ENCODE results near the gene IGF2R. TPM values are rescaled to one million over a fixed set of nuclear protein-coding genes. Genes with fewer than 3 reads are reported as not detected.

Gene IGF2R
- total and polyA plus RNA-seq, 8 donors, result 56.5 to 153 (median 60.4) TPM

DNA sequence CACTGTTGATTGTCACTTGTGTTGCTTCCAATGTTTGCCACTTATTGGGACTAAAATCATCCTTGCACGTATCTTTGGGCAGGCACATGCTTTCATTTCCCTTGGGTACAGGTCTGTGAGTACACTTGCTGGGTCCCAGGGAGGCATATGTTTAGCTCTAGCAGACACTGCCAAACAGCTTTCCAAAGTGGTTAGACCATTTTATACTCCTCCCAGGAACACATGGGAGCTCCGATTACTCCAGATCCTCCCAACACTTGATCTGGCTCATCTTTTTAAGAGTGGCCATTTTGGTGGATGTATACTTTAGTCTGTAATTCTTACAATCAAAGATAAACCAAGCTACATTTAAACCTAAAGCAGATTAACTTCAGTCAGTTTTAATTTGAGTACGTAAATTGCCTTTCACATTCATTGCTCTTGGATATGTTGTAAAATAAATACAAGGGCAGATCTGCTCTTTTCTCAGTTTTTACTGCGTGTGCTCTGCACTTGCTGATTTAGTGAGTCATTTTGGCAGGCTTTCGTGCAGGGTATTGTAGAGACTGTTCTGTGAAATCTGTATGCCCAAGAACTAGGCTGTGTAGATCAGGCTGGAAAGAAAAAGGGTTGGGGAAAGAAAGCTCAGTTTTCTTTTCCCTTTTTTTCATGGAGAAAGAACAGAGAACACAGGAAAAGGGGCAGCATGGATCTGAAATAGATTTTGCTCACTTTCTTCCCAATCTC lies 172.3 kb downstream of the IGF2R start:
- H3K36me3 ChIP-seq, result no peaks in the 10 kb centered on the region
- no peak overlapping the region for H3K4me3 ChIP-seq
- TF ChIP-seq, protein P1, sequence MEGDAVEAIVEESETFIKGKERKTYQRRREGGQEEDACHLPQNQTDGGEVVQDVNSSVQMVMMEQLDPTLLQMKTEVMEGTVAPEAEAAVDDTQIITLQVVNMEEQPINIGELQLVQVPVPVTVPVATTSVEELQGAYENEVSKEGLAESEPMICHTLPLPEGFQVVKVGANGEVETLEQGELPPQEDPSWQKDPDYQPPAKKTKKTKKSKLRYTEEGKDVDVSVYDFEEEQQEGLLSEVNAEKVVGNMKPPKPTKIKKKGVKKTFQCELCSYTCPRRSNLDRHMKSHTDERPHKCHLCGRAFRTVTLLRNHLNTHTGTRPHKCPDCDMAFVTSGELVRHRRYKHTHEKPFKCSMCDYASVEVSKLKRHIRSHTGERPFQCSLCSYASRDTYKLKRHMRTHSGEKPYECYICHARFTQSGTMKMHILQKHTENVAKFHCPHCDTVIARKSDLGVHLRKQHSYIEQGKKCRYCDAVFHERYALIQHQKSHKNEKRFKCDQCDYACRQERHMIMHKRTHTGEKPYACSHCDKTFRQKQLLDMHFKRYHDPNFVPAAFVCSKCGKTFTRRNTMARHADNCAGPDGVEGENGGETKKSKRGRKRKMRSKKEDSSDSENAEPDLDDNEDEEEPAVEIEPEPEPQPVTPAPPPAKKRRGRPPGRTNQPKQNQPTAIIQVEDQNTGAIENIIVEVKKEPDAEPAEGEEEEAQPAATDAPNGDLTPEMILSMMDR (IDR thresholded peaks at IDR 0.05), result no peak
- no peak overlapping the region for H3K27ac ChIP-seq
- intact Hi-C loops (cut with DNase I), result no loop called here
- no peaks in the 10 kb centered on the region for H3K4me1 ChIP-seq
- no peaks in the 10 kb centered on the region for H3K27me3 ChIP-seq
- no peaks in the 10 kb centered on the region for H3K9me3 ChIP-seq
- ATAC-seq (no peak), DNase-seq (no peak)

DNA sequence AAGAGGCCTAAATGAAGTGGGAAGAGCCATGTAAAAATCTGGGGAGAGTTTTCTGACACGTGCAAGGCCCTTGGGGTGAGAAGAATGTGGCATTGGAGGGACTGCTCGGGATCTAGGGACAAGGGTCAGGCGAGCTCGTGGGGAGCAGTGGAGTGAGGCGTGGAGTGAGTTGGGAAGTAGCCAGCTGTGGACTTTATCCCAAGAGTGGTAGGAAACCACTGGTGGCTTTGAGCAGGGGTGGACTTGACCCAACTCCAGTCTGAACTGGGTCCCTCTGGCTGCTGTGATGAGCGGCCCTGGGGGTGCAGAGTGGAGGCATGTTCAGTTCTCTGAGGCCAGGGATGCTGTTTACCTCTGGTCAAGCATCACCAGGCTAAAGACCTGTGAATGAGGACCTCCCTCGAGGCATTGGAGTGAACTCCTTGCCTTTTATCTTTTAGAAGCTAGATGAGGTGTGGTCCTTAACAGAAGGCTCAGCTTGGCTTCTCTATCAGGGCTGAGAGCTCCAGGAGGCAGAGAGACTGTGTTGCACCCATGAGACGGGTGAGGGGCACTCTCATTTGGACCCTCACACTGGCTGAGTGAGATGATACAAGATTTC lies 173.3 kb downstream of the IGF2R start:
- DNase-seq (no peak), ATAC-seq (no peak)
- Histone ChIP-seq H3K27ac (no peak overlapping the region), H3K27me3 (no peaks in the 10 kb centered on the region), H3K36me3 (no peaks in the 10 kb centered on the region), H3K4me1 (no peaks in the 10 kb centered on the region), H3K9me3 (no peaks in the 10 kb centered on the region), H3K4me3 (no peak overlapping the region)
- intact Hi-C loops (cut with DNase I), result no loop called here
- TF ChIP-seq, protein P1 (IDR thresholded peaks at IDR 0.05), result no peak

DNA sequence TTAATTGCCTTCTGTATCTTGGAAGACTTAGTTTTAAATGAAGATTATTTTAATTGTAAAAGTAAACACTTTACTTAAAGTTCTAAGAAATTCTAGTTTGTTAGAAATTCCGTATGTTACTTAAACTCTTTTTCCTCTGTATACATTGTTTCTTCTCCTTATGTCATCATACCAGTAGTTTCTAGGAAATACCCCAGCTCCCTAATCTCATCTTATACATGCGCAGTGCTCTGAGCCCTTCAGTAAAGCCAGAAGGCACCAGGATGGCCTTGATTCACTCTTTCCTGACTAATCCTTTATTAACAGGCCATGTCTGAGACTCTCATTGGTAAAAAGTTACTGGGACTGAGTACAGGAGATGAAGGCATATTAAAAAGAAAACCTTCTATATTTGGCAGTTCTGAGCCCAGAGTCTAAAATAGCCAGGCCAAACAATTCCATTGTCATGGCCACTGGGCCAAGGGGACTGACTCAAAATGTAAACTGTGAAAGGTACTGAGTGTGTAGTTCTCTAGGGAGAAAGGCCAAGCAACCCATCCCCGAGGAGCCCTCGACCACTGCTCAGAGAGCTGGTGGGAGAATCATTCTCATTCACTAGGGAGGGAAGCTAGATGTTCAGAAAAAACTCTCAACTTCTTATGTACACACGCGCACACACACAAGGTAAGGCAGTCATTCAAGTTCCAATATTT lies 177.7 kb downstream of the IGF2R start:
- intact Hi-C loops (cut with DNase I), result no loop called here
- DNase-seq (no peak), ATAC-seq (no peak)
- no peaks in the 10 kb centered on the region for H3K4me1 ChIP-seq
- no peak overlapping the region for H3K27ac ChIP-seq
- TF ChIP-seq, protein P1 (IDR thresholded peaks at IDR 0.05), result no peak
- no peak overlapping the region for H3K4me3 ChIP-seq
- H3K9me3 ChIP-seq, result no peaks in the 10 kb centered on the region
- no peaks in the 10 kb centered on the region for H3K27me3 ChIP-seq
- H3K36me3 ChIP-seq, result no peaks in the 10 kb centered on the region

DNA sequence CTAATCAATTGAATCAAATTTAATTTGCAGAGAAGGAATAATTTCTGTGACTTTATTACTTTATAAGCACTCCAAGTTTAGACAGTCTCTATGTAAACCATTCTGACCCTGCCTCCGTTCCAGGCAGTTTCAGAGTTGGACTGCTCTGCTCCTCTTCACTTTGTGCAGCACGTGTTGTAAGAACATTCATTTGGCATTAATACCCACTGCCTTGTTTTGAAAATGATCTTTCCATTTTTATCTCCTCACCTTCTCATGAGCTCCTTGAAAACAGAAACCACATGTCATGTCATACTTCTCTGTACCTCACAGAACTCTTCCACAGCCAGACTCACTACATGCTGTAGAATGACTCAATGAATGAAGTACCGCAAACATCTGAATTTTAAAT lies 178.3 kb downstream of the IGF2R start:
- Histone ChIP-seq H3K4me3 (no peak overlapping the region), H3K36me3 (no peaks in the 10 kb centered on the region), H3K9me3 (no peaks in the 10 kb centered on the region), H3K27me3 (no peaks in the 10 kb centered on the region), H3K4me1 (no peaks in the 10 kb centered on the region), H3K27ac (no peak overlapping the region)
- TF ChIP-seq, protein P1 (IDR thresholded peaks at IDR 0.05), result no peak
- ATAC-seq, result no peak
- intact Hi-C loops (cut with DNase I), result no loop called here
- no peak for DNase-seq

DNA sequence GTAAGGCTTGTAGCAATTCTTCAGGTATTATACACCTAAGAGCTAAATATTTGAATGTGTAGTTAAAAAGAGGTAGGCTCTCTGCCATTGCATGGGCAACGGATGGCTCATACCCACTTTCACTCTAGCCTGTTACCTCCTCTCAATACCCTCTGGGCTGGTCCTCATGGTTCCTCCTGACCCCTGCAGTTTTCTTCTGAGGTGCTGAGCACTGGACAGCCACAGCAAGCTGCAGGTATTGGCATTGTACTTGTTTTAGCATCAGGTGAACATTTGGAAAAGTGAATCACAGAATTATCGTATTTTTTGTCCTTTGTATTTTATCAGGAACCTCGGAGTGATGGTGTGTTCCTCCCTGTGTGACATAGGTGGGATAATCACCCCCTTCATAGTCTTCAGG lies 185.6 kb downstream of the IGF2R start:
- Histone ChIP-seq H3K27ac (no peak overlapping the region), H3K9me3 (no peaks in the 10 kb centered on the region), H3K36me3 (no peaks in the 10 kb centered on the region), H3K4me1 (no peaks in the 10 kb centered on the region), H3K4me3 (no peak overlapping the region), H3K27me3 (no peaks in the 10 kb centered on the region)
- no peak for DNase-seq
- ATAC-seq, result no peak
- TF ChIP-seq, protein P1 (IDR thresholded peaks at IDR 0.05), result no peak
- intact Hi-C loops (cut with DNase I), result no loop called here
